HG02678 (cell line): ENCODE data around the gene BNC2.

Experiments
- ATAC-seq: cut with Tn5 transposase; IDR thresholded peaks from one replicate; pipeline ENCODE4 v1.9.1; 2021; ENCODE audit warnings: mild to moderate bottlenecking, moderate library complexity; ENCODE audit not compliant: unreplicated experiment

BNC2 gene

GRCh38 chr9:16431666-16432392 is 438.6 kb downstream of the BNC2 start:
- no peak for ATAC-seq

GRCh38 chr9:16429671-16430070 is 440.8 kb downstream of the BNC2 start:
- no peak for ATAC-seq

- ATAC-seq = no peak
Measured at GRCh38 chr9:16427873-16428427, 442.5 kb downstream of the BNC2 start.

- ATAC-seq = no peak
Measured at GRCh38 chr9:16426716-16427115, 443.8 kb downstream of the BNC2 start.

GRCh38 chr9:16425562-16426231 is 444.8 kb downstream of the BNC2 start:
- no peak for ATAC-seq

- ATAC-seq = no peak
Measured at GRCh38 chr9:16422114-16422513, 448.4 kb downstream of the BNC2 start.

GRCh38 chr9:16421532-16421931 is 448.9 kb downstream of the BNC2 start:
- no peak for ATAC-seq

- ATAC-seq = no peak
Measured at GRCh38 chr9:16419124-16419523, 451.3 kb downstream of the BNC2 start.

GRCh38 chr9:16418721-16419120 is 451.7 kb downstream of the BNC2 start:
- ATAC-seq = no peak

GRCh38 chr9:16417749-16418148 is 452.7 kb downstream of the BNC2 start:
- ATAC-seq = no peak

GRCh38 chr9:16417161-16417560 is 453.3 kb downstream of the BNC2 start:
- ATAC-seq = no peak

GRCh38 chr9:16414451-16414850 is 456.0 kb downstream of the BNC2 start:
- ATAC-seq = no peak

- ATAC-seq = no peak
Measured at GRCh38 chr9:16413509-16414016, 456.9 kb downstream of the BNC2 start.

GRCh38 chr9:16412740-16413139 is 457.7 kb downstream of the BNC2 start:
- no peak for ATAC-seq

- no peak for ATAC-seq
Measured at GRCh38 chr9:16411311-16411710, 459.2 kb downstream of the BNC2 start.

- ATAC-seq = no peak
Measured at GRCh38 chr9:16410601-16411280, 459.7 kb downstream of the BNC2 start.

- ATAC-seq = no peak
Measured at GRCh38 chr9:16407617-16408016, 462.9 kb downstream of the BNC2 start.

GRCh38 chr9:16406526-16407225 is 463.8 kb downstream of the BNC2 start:
- ATAC-seq = no peak

- no peak for ATAC-seq
Measured at GRCh38 chr9:16405421-16405820, 465.0 kb downstream of the BNC2 start.

- ATAC-seq = no peak
Measured at GRCh38 chr9:16401701-16402100, 468.8 kb downstream of the BNC2 start.

GRCh38 chr9:16398691-16399090 is 471.8 kb downstream of the BNC2 start:
- no peak for ATAC-seq
